DOHH2 (cell line): Measurements from ENCODE around the gene SCAF4.

Experiments
- H3F3A ChIP-seq: fragments of 200-600 bp; sonication (generic), shearing (Covaris generic); 2 replicates; pipeline ENCODE4 v1.6.0; 2016; ENCODE audit warnings: antibody characterized with exemption, mild to moderate bottlenecking; ENCODE audit not compliant: control insufficient read depth, insufficient read depth
- H3K27ac ChIP-seq: fragments of 200-600 bp; sonication (generic); 2 replicates; pipeline ENCODE4 v1.5.1; 2014; ENCODE audit warnings: low read depth, mild to moderate bottlenecking, low read length, moderate library complexity
- H3K27me3 ChIP-seq: fragments of 200-600 bp; sonication (generic); 2 replicates; pipeline ENCODE4 v1.6.1; 2014; ENCODE audit warnings: mild to moderate bottlenecking, low read length, mixed read lengths; ENCODE audit not compliant: control insufficient read depth
- H3K36me3 ChIP-seq: fragments of 200-600 bp; sonication (generic); 2 replicates; pipeline ENCODE4 v1.6.1; 2014; ENCODE audit warnings: mild to moderate bottlenecking, low read length, moderate library complexity, mixed read lengths; ENCODE audit not compliant: control insufficient read depth
- H3K4me1 ChIP-seq: fragments of 200-600 bp; sonication (generic); 2 replicates; pipeline ENCODE4 v1.6.1; 2014; ENCODE audit warnings: mild to moderate bottlenecking, low read length, mixed read lengths; ENCODE audit not compliant: control insufficient read depth
- H3K4me2 ChIP-seq: fragments of 200-600 bp; sonication (generic); 2 replicates; pipeline ENCODE4 v1.6.0; 2014; ENCODE audit warnings: mild to moderate bottlenecking, low read length, moderate library complexity
- H3K4me3 ChIP-seq: fragments of 200-600 bp; sonication (generic); 2 replicates; pipeline ENCODE4 v1.5.1; 2014; ENCODE audit warnings: mild to moderate bottlenecking, low read length, mixed read lengths
- H3K79me2 ChIP-seq: fragments of 200-600 bp; sonication (generic); 2 replicates; pipeline ENCODE4 v1.6.1; 2014; ENCODE audit warnings: mild to moderate bottlenecking, low read length, mixed read lengths; ENCODE audit not compliant: control insufficient read depth
- H3K9me2 ChIP-seq: fragments of 200-600 bp; sonication (generic); replicated peaks from 2 replicates; pipeline ENCODE4 v1.6.1; 2014; ENCODE audit warnings: mild to moderate bottlenecking, low read length, mixed read lengths; ENCODE audit not compliant: control insufficient read depth
- H3K9me3 ChIP-seq: fragments of 200-600 bp; sonication (generic); 2 replicates; pipeline ENCODE4 v1.6.1; 2014; ENCODE audit warnings: antibody characterized with exemption, low read length, mixed read lengths; ENCODE audit not compliant: control insufficient read depth, insufficient read depth
- H4K20me1 ChIP-seq: fragments of 200-600 bp; sonication (generic); 2 replicates; pipeline ENCODE4 v1.6.0; 2014; ENCODE audit warnings: low read depth, mild to moderate bottlenecking, antibody characterized with exemption, low read length, moderate library complexity; ENCODE audit not compliant: control insufficient read depth, insufficient read depth
- EZH2phosphoT487 ChIP-seq: fragments of 200-600 bp; sonication (generic); IDR thresholded peaks from 2 replicates; pipeline ENCODE4 v1.6.1; 2017; ENCODE audit warnings: borderline replicate concordance, mild to moderate bottlenecking, antibody characterized with exemption, low read length, moderate library complexity, mixed read lengths
- TF ChIP-seq, protein P1 (sequence below): fragments of 200-600 bp; sonication (generic); IDR thresholded peaks from one replicate; pipeline ENCODE4 v1.5.1; 2014; ENCODE audit warnings: antibody characterized with exemption, mild to moderate bottlenecking, low read depth, low read length; ENCODE audit not compliant: poor library complexity, severe bottlenecking

The SCAF4 gene

GRCh38 chr21:31650930-31651329 lies 81.0 kb downstream of the SCAF4 start:
- H3K4me1 ChIP-seq = peaks cover 34% of the 10 kb centered on the region
- no peaks in the 10 kb centered on the region for H3K36me3 ChIP-seq
- H3K79me2 ChIP-seq = no peaks in the 10 kb centered on the region
- H3K27me3 ChIP-seq = no peaks in the 10 kb centered on the region
- no peak overlapping the region for H3K4me2 ChIP-seq
- H3F3A ChIP-seq = 0 out of 2 replicates have a peak, but pooled peaks cover 3% of the 10 kb centered on the region
- H3K27ac ChIP-seq = no peak overlapping the region
- no peaks in the 10 kb centered on the region for H3K9me2 ChIP-seq
- H4K20me1 ChIP-seq = no peaks in the 10 kb centered on the region
- TF ChIP-seq EZH2phosphoT487 = no peak
- TF ChIP-seq, protein P1, sequence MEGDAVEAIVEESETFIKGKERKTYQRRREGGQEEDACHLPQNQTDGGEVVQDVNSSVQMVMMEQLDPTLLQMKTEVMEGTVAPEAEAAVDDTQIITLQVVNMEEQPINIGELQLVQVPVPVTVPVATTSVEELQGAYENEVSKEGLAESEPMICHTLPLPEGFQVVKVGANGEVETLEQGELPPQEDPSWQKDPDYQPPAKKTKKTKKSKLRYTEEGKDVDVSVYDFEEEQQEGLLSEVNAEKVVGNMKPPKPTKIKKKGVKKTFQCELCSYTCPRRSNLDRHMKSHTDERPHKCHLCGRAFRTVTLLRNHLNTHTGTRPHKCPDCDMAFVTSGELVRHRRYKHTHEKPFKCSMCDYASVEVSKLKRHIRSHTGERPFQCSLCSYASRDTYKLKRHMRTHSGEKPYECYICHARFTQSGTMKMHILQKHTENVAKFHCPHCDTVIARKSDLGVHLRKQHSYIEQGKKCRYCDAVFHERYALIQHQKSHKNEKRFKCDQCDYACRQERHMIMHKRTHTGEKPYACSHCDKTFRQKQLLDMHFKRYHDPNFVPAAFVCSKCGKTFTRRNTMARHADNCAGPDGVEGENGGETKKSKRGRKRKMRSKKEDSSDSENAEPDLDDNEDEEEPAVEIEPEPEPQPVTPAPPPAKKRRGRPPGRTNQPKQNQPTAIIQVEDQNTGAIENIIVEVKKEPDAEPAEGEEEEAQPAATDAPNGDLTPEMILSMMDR = no peak
- no peak overlapping the region for H3K4me3 ChIP-seq
- H3K9me3 ChIP-seq = peaks cover 10% of the 10 kb centered on the region; the same call in 1 of the 2 replicates

DNA sequence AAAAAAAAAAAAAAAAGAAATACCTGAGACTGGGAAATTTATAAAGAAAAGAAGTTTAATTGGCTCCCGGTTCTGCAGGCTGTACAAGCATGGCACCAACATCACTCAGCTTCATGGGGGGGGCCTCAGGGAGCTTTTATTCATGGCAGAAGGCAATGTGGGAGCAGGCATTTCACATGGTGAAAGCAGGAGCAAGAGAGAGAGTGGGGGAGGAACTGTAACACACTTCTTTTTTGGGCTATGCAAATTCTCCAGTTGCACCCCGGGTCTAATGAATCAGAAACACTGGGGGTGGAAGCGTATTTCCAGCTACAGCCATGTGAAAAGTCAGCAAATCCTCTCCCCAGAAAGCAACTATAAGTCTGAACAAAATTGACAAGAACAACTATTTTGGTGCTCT lies 84.3 kb downstream of the SCAF4 start:
- TF ChIP-seq, protein P1 = no peak
- no peak for TF ChIP-seq EZH2phosphoT487
- H3K27me3 ChIP-seq = no peaks in the 10 kb centered on the region
- H3K27ac ChIP-seq = peak overlapping the region; percentile 68
- H3F3A ChIP-seq = 0 out of 2 replicates have a peak, but pooled peaks cover 3% of the 10 kb centered on the region
- H4K20me1 ChIP-seq = no peaks in the 10 kb centered on the region
- peaks cover 19% of the 10 kb centered on the region for H3K4me1 ChIP-seq
- no peaks in the 10 kb centered on the region for H3K79me2 ChIP-seq
- H3K4me2 ChIP-seq = peak overlapping the region; percentile 90
- H3K4me3 ChIP-seq = peak overlapping the region; percentile 72
- no peaks in the 10 kb centered on the region for H3K9me2 ChIP-seq
- H3K9me3 ChIP-seq = peaks cover 10% of the 10 kb centered on the region; the same call in 1 of the 2 replicates
- H3K36me3 ChIP-seq = no peaks in the 10 kb centered on the region

DNA sequence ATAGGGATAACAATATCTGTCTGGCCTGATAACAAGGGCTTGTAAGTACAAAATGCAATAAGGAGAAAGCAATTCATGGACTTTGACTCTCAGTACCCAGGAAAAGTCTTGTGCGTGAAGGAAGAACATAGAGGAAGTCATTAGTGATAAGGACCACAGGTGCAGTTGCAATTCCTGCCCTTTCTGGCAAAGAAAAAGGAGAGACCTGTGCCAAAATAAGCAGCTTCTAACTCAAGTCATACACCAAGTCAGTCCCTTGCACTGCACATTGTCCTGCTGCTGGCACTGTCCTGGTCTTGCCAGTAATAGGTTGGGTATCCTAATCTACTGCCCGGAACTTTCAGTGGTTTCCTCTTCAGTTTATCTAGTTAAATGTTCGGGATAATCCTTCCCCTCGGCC lies 87.3 kb downstream of the SCAF4 start:
- Histone ChIP-seq H3K9me2 (no peaks in the 10 kb centered on the region), H3K4me3 (no peak overlapping the region), H3K9me3 (0 out of 2 replicates have a peak, but pooled peaks cover 1% of the 10 kb centered on the region), H3K4me2 (no peak overlapping the region), H3K4me1 (peaks cover 19% of the 10 kb centered on the region), H3K79me2 (no peaks in the 10 kb centered on the region), H3K36me3 (no peaks in the 10 kb centered on the region), H3K27me3 (no peaks in the 10 kb centered on the region), H4K20me1 (no peaks in the 10 kb centered on the region), H3K27ac (no peak overlapping the region), H3F3A (0 out of 2 replicates have a peak, but pooled peaks cover 3% of the 10 kb centered on the region)
- TF ChIP-seq, protein P1 = no peak
- no peak for TF ChIP-seq EZH2phosphoT487

DNA sequence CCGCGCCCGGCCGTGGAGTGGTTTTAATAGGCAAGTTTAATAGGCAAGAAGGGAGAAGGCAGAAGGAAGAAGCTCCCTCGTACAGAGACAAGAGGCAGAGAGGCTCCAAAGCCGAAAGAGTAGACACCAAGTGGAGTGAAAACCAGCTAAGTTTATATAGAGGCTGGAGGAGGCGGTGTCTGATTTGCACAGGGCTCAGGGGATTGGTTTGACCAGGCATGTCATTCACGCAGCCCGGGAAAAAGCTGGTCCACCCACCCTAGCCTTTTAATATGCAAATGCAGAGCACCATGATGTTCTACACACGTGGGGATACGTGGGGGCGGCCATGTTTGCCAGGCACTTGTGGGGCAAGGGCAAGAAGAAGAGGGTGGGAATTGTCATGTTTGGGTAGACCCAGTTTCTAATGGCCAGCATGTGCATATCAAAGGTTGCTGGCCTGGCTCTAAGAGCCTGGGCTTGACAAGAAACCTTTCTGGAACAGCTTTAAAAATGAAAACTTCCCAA lies 90.4 kb downstream of the SCAF4 start:
- no peak overlapping the region for H3K4me2 ChIP-seq
- H3K4me3 ChIP-seq = no peak overlapping the region
- H3K79me2 ChIP-seq = no peaks in the 10 kb centered on the region
- H3F3A ChIP-seq = no peaks in the 10 kb centered on the region
- no peaks in the 10 kb centered on the region for H3K9me2 ChIP-seq
- H3K27ac ChIP-seq = no peak overlapping the region
- H3K36me3 ChIP-seq = no peaks in the 10 kb centered on the region
- no peaks in the 10 kb centered on the region for H3K9me3 ChIP-seq
- no peaks in the 10 kb centered on the region for H4K20me1 ChIP-seq
- H3K27me3 ChIP-seq = no peaks in the 10 kb centered on the region
- TF ChIP-seq, protein P1 = no peak
- TF ChIP-seq EZH2phosphoT487 = no peak
- no peaks in the 10 kb centered on the region for H3K4me1 ChIP-seq
